HG03521 (cell line): ENCODE data around the gene ZGRF1.
"Not testable (repeated sequence)": the region's sequence is repeated elsewhere in the genome, so short reads cannot be mapped to it uniquely, and the experiment has no call there.

Experiments
- ATAC-seq: cut with Tn5 transposase; IDR thresholded peaks from one replicate; pipeline ENCODE4 v1.9.1; 2021; ENCODE audit warnings: mild to moderate bottlenecking, moderate library complexity; ENCODE audit not compliant: unreplicated experiment

Gene ZGRF1

GRCh38 chr4:112636688-112637551 lies at the start of gene ZGRF1, which contains the start of gene LARP7:
ZGRF1 (minus strand) TSS chr4:112636909; CDS start chr4:112633176, 3,733 bp downstream.
LARP7 (plus strand) TSS chr4:112637143; CDS start chr4:112644670, 7,527 bp downstream.
- peak; percentile 88 for ATAC-seq

GRCh38 chr4:112680996-112681395 lies 44.3 kb upstream of the ZGRF1 start:
- no peak for ATAC-seq

GRCh38 chr4:112677519-112678091 lies 40.9 kb upstream of the ZGRF1 start:
- ATAC-seq: no peak

GRCh38 chr4:112674376-112674775 lies 37.7 kb upstream of the ZGRF1 start:
- ATAC-seq: no peak

GRCh38 chr4:112673686-112674085 lies 37.0 kb upstream of the ZGRF1 start:
- ATAC-seq: no peak

- no peak for ATAC-seq
Measured at GRCh38 chr4:112673076-112673475, 36.4 kb upstream of the ZGRF1 start.

DNA sequence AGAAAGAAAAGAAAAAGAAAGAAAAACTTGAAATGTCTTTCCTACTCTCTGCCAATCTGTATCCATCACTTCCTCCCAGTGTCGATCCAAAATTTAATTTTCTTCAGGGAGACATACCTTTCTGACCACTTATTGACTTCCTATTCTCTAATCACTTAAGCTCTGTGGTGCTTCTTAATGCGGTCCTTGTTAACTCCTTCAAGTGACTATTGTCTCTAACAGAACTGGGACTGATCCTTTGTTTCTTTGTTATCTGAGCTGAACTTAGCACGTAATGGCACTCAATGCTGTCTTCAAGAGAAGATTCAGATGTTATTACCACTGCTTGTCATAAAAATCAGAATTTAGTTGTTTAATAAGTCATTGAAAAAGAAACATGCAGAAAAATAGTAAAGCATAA lies 31.4 kb upstream of the ZGRF1 start:
- no peak for ATAC-seq

DNA sequence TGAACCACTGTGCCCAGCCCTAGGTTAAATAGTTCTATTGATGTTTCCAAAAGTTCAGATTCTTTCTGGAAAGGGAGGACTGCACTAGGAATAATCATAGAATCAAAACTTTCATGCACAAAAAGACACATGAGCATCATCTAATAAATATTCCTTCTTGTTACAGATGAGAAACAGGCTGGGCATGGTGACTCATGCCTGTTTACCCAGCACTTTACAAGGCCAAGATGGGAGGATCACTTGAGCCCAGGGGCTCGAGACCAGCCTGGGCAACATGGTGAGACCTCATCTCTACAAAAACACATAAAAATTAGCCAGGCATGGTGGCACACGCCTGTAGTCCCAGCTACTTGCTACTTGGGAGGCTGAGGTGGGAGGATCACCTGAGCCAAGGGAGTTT lies 27.9 kb upstream of the ZGRF1 start:
- no peak for ATAC-seq

- ATAC-seq: not testable (repeated sequence)
Measured at GRCh38 chr4:112656115-112656514, 19.4 kb upstream of the ZGRF1 start.

DNA sequence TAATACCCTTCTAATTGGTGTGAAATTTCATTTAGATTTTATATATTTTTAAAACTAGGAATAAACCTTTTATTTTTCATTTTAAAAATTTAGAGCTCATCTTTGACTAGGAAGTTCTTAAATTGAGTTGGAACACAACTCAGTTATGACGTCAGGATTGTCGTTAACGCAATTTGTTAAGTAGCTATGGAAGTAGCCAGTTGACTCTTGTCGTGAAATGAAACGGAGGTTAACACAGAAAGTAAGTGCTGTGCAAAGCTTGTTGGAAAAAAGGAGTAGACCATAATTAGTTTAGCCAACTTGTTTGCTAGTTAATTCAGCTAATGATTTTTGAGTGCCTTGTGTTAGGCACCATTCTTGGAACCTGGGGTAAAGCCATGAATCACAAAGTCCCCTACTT lies 18.6 kb upstream of the ZGRF1 start:
- ATAC-seq: no peak

DNA sequence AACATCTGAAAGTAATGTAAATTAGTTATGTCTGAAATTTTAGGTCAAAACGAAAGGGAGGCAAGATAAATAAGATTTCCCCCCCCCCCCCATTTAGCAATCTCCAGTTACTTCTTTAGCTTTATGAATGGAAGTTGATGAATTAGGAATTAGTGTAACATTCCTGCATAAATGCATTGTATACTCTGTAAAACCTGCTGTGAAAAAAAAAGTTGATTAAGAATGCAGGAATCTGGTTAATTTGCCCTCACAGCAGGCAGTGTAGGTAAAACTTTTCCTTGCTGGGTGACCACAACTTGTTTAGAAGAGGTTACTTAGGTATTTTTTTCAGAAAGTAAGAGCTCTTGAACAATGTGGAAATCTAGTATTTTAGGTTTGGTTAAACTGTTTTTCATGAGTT lies 15.5 kb upstream of the ZGRF1 start:
- ATAC-seq: no peak

DNA sequence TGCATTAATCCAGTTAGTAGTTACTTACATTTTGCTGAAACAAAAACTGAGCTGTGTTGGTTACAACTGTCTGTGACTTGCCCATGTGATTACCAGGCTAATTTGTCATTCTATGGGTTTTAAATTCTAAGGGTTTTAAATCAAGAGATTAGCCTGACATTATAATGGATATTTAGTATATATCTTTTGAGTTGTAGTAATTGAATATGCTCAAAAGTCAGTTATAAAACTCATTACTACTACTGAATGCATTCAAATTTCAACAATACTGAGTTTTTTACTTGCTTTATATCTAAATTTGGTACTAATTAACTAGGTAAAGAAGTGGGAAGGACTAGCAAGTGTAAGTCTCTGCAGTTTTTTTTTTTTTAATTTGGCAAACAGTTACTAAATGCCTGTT lies 14.9 kb upstream of the ZGRF1 start:
- no peak for ATAC-seq

DNA sequence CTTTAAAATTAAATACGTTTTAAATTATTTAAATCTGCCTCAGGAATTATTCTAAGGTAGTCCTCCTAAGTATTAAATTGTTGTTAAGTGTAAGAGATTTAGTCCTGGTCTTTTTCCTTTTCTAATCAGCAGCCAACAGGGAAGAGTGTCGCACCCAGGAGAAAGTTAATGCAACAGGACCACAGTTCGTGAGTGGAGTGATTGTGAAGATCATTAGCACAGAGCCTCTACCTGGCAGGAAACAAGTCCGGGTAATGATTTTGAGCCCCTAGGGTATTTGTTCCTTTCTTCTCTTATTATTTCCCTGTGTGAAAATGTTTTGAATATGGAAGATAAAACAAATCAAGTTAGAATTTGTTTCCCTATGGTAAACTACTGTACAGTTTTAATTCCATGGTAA lies 13.6 kb upstream of the ZGRF1 start:
- ATAC-seq: no peak

GRCh38 chr4:112649055-112649408 lies 12.3 kb upstream of the ZGRF1 start:
- no peak for ATAC-seq

DNA sequence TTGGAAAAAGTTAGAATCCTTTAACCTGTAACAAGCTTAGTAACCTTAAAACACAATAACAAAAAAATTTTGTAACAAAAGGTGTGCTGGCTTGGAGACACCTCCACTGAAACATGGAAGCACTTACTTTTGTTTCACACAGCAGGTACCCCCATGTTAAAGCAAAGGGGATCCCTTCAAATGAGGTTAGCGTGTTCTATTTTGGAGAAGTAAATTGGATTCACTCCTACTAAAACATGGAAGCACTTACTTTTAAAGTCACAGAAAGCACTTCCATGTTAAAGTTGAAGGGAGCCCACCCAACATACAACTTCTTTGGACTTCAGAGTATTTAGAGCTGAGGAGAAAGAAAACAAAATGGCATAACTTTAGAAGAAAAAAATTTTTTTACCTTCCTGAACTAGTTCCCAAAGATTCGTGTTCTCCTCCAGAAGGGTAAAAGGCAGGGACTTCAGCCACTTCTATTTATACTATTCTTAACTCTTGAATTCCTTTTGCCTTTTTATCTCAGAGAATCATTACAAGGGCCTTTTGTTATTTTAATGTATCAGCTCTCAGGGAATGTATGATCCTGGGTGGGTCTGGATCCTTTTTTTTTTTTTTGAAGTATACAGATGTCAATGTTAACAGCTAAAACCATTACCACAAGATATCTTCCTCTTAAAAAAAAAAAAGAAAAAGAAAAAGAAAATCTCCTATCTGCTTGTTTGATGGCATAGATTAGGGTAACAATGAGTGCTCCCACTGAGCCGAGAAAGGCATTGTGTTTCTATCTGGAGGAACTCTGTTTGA lies 11.8 kb upstream of the ZGRF1 start:
- ATAC-seq: no peak

- no peak for ATAC-seq
Measured at GRCh38 chr4:112647785-112648184, 11.1 kb upstream of the ZGRF1 start.

- no peak for ATAC-seq
Measured at GRCh38 chr4:112646632-112647537, 10.2 kb upstream of the ZGRF1 start.

- no peak for ATAC-seq
Measured at GRCh38 chr4:112645541-112646329, 9.0 kb upstream of the ZGRF1 start.

DNA sequence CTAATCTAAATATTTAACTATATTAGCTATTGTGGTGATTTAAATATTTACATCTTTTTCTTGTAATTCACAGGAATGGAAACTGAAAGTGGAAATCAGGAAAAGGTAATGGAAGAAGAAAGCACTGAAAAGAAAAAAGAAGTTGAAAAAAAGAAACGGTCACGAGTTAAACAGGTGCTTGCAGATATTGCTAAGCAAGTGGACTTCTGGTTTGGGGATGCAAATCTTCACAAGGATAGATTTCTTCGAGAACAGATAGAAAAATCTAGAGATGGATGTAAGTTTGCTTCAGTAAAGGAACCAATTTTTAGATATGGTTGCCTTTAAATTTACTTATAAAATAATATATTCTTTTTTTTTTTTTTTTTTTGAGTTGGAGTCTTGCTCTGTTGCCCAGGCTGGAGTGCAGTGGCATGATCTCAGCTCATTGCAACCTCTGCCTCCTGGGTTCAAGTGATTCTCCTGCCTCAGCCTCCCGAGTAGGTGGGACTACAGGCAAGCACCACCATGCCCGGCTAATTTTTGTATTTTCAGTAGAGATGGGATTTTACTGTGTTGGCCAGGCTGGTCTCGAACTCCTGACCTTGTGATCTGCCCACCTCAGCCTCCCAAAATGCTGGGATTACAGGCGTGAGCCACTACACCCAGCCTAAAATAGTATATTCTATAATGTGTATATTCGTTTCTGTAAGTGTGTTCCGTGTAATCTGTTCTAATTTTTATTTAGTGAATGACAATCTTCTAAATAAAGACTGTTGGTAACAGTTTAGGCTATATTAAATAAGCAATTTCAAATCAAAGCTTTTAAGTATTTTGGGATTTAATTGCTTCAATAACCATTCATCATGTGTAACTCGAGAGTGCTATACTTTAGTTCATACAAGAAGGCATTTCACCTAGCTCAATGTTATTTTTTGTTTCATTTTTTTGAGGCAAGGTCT lies 8.2 kb upstream of the ZGRF1 start:
- ATAC-seq: not testable (repeated sequence)
